Immature natural killer cell (primary cell): Measurements from ENCODE around the gene HSD3B2. TPM values are rescaled to one million over a fixed set of nuclear protein-coding genes. Genes with fewer than 3 reads are reported as not detected.

Source experiments
- DNase-seq, 3 donors: peaks; one replicate each; pipeline ENCODE4 v3.0.0; 2022; ENCODE audit warnings: mixed read lengths in 1 of 3
- H3K27ac Mint-ChIP-seq, 6 donors: one replicate each; pipeline ENCODE4 v1.8.0; 2020; ENCODE audit warnings: mixed read lengths in 6 of 6, mild to moderate bottlenecking in 5 of 6, inconsistent platforms in 4 of 6, moderate library complexity in 3 of 6
- H3K27me3 Mint-ChIP-seq, 3 donors: one replicate each; pipeline ENCODE4 v1.8.0; 2020 to 2021; ENCODE audit warnings: low read depth in 3 of 3, mild to moderate bottlenecking in 3 of 3, mixed read lengths in 3 of 3, moderate library complexity in 3 of 3, inconsistent platforms in 1 of 3
- H3K36me3 Mint-ChIP-seq, 3 donors: one replicate each; pipeline ENCODE4 v1.8.0; 2020; ENCODE audit warnings: mixed read lengths in 3 of 3, inconsistent platforms in 2 of 3, mild to moderate bottlenecking in 2 of 3
- H3K4me1 Mint-ChIP-seq, 2 donors: one replicate each; pipeline ENCODE4 v1.8.0; 2020; ENCODE audit warnings: inconsistent platforms in 2 of 2, mild to moderate bottlenecking in 2 of 2, mixed read lengths in 2 of 2, moderate library complexity in 1 of 2
- H3K4me3 Mint-ChIP-seq, 5 donors: one replicate each; pipeline ENCODE4 v1.8.0; 2020; ENCODE audit warnings: mild to moderate bottlenecking in 5 of 5, mixed read lengths in 5 of 5, inconsistent platforms in 3 of 5, moderate library complexity in 3 of 5
- H3K9me3 Mint-ChIP-seq, 6 donors: one replicate each; pipeline ENCODE4 v1.8.0; 2020; ENCODE audit warnings: mild to moderate bottlenecking in 6 of 6, mixed read lengths in 6 of 6, inconsistent platforms in 4 of 6, moderate library complexity in 3 of 6
- polyA plus RNA-seq, 3 donors: library from polyadenylated mRNA; unstranded; fragments of 300-500 nt; fragmentation: Illumina TruSeq; gene quantifications; one replicate each; pipeline ENCODE4 v1.2.3, GENCODE V29; 2021

Gene HSD3B2
- polyA plus RNA-seq, 3 donors from 2014 or later: not detected

- no peak overlapping the region for H3K27ac Mint-ChIP-seq
- peaks cover 0 to 3% (median 0%) of the 10 kb centered on the region in 3 donors for H3K27me3 Mint-ChIP-seq
- DNase-seq: no peak
- no peak overlapping the region for H3K4me3 Mint-ChIP-seq
- H3K36me3 Mint-ChIP-seq: no peaks in the 10 kb centered on the region
- no peaks in the 10 kb centered on the region for H3K4me1 Mint-ChIP-seq
- peaks cover 0 to 3% (median 0%) of the 10 kb centered on the region in 6 donors for H3K9me3 Mint-ChIP-seq
Observed at GRCh38 chr1:119380983-119381662, 33.8 kb upstream of the HSD3B2 start.

GRCh38 chr1:119384591-119384990 lies 30.4 kb upstream of the HSD3B2 start:
- no peak for DNase-seq
- Mint-ChIP-seq H3K4me3 (no peak overlapping the region), H3K4me1 (no peaks in the 10 kb centered on the region), H3K27me3 (peaks cover 0 to 3% (median 0%) of the 10 kb centered on the region in 3 donors), H3K27ac (no peak overlapping the region), H3K36me3 (no peaks in the 10 kb centered on the region), H3K9me3 (peaks cover 0 to 6% (median 0%) of the 10 kb centered on the region in 6 donors)

GRCh38 chr1:119385650-119386049 lies 29.3 kb upstream of the HSD3B2 start:
- no peaks in the 10 kb centered on the region for H3K4me1 Mint-ChIP-seq

GRCh38 chr1:119387858-119388257 lies 27.1 kb upstream of the HSD3B2 start:
- H3K36me3 Mint-ChIP-seq: no peaks in the 10 kb centered on the region
- no peak overlapping the region for H3K27ac Mint-ChIP-seq
- no peak for DNase-seq
- peaks cover 0 to 3% (median 0%) of the 10 kb centered on the region in 3 donors for H3K27me3 Mint-ChIP-seq
- H3K4me1 Mint-ChIP-seq: no peaks in the 10 kb centered on the region
- no peak overlapping the region for H3K4me3 Mint-ChIP-seq
- peaks cover 0 to 7% (median 0%) of the 10 kb centered on the region in 6 donors for H3K9me3 Mint-ChIP-seq

More at GRCh38 chr1:119385650-119386049, 29.3 kb upstream of the HSD3B2 start:
- Mint-ChIP-seq H3K4me3 (no peak overlapping the region), H3K27ac (no peak overlapping the region), H3K36me3 (no peaks in the 10 kb centered on the region), H3K27me3 (no peaks in the 10 kb centered on the region), H3K9me3 (peaks cover 0 to 6% (median 0%) of the 10 kb centered on the region in 6 donors)
- no peak for DNase-seq

GRCh38 chr1:119388450-119388849 lies 26.5 kb upstream of the HSD3B2 start:
- Mint-ChIP-seq H3K27me3 (peaks cover 0 to 3% (median 0%) of the 10 kb centered on the region in 3 donors), H3K27ac (no peak overlapping the region), H3K4me1 (no peaks in the 10 kb centered on the region), H3K9me3 (peaks cover 0 to 7% (median 0%) of the 10 kb centered on the region in 6 donors), H3K36me3 (no peaks in the 10 kb centered on the region), H3K4me3 (no peak overlapping the region)
- DNase-seq: no peak

- Mint-ChIP-seq H3K9me3 (peaks cover 0 to 7% (median 0%) of the 10 kb centered on the region in 6 donors), H3K27me3 (peaks cover 0 to 5% (median 0%) of the 10 kb centered on the region in 3 donors), H3K4me1 (no peaks in the 10 kb centered on the region), H3K36me3 (no peaks in the 10 kb centered on the region), H3K4me3 (no peak overlapping the region), H3K27ac (no peak overlapping the region)
- DNase-seq: no peak
Observed at GRCh38 chr1:119390526-119390925, 24.4 kb upstream of the HSD3B2 start.

GRCh38 chr1:119391749-119392148 lies 23.2 kb upstream of the HSD3B2 start:
- H3K36me3 Mint-ChIP-seq: no peaks in the 10 kb centered on the region

GRCh38 chr1:119394085-119394484 lies 20.9 kb upstream of the HSD3B2 start:
- Mint-ChIP-seq H3K4me3 (no peak overlapping the region), H3K4me1 (no peaks in the 10 kb centered on the region), H3K36me3 (no peaks in the 10 kb centered on the region), H3K27me3 (peaks cover 0 to 7% (median 3%) of the 10 kb centered on the region in 3 donors), H3K27ac (no peak overlapping the region), H3K9me3 (peaks cover 0 to 3% (median 0%) of the 10 kb centered on the region in 6 donors)
- DNase-seq: no peak

More at GRCh38 chr1:119391749-119392148, 23.2 kb upstream of the HSD3B2 start:
- H3K9me3 Mint-ChIP-seq: peaks cover 0 to 3% (median 0%) of the 10 kb centered on the region in 6 donors
- H3K27me3 Mint-ChIP-seq: peaks cover 0 to 7% (median 1%) of the 10 kb centered on the region in 3 donors
- no peak overlapping the region for H3K4me3 Mint-ChIP-seq
- DNase-seq: no peak
- no peak overlapping the region for H3K27ac Mint-ChIP-seq
- H3K4me1 Mint-ChIP-seq: no peaks in the 10 kb centered on the region

- Mint-ChIP-seq H3K27ac (no peak overlapping the region), H3K9me3 (peaks cover 0 to 3% (median 0%) of the 10 kb centered on the region in 6 donors), H3K4me1 (no peaks in the 10 kb centered on the region), H3K36me3 (no peaks in the 10 kb centered on the region), H3K4me3 (no peak overlapping the region), H3K27me3 (peaks cover 0 to 4% (median 3%) of the 10 kb centered on the region in 3 donors)
- DNase-seq: no peak
Observed at GRCh38 chr1:119396982-119397381, 18.0 kb upstream of the HSD3B2 start.

GRCh38 chr1:119397986-119398385 lies 17.0 kb upstream of the HSD3B2 start:
- H3K27ac Mint-ChIP-seq: no peak overlapping the region
- H3K4me3 Mint-ChIP-seq: no peak overlapping the region
- H3K27me3 Mint-ChIP-seq: peaks cover 0 to 5% (median 4%) of the 10 kb centered on the region in 3 donors
- peaks cover 0 to 3% (median under 1%) of the 10 kb centered on the region in 6 donors for H3K9me3 Mint-ChIP-seq
- H3K36me3 Mint-ChIP-seq: no peaks in the 10 kb centered on the region
- no peaks in the 10 kb centered on the region for H3K4me1 Mint-ChIP-seq
- no peak for DNase-seq

- peaks cover 4 to 23% (median 7%) of the 10 kb centered on the region in 6 donors for H3K9me3 Mint-ChIP-seq
Observed at GRCh38 chr1:119404736-119405135, 10.2 kb upstream of the HSD3B2 start.

GRCh38 chr1:119409731-119410130 lies 5.2 kb upstream of the HSD3B2 start:
- Mint-ChIP-seq H3K36me3 (no peaks in the 10 kb centered on the region), H3K9me3 (peaks cover 0 to 13% (median 5%) of the 10 kb centered on the region in 6 donors), H3K27me3 (peaks cover 0 to 4% (median 2%) of the 10 kb centered on the region in 3 donors), H3K27ac (no peak overlapping the region), H3K4me1 (no peaks in the 10 kb centered on the region), H3K4me3 (no peak overlapping the region)
- no peak for DNase-seq

More at GRCh38 chr1:119404736-119405135, 10.2 kb upstream of the HSD3B2 start:
- Mint-ChIP-seq H3K4me3 (no peak overlapping the region), H3K4me1 (no peaks in the 10 kb centered on the region), H3K27ac (no peak overlapping the region), H3K27me3 (peaks cover 0 to 7% (median 2%) of the 10 kb centered on the region in 3 donors), H3K36me3 (no peaks in the 10 kb centered on the region)
- DNase-seq: no peak

- Mint-ChIP-seq H3K9me3 (peaks cover 0 to 10% (median 3%) of the 10 kb centered on the region in 6 donors), H3K27me3 (peaks cover 0 to 4% (median 4%) of the 10 kb centered on the region in 3 donors), H3K36me3 (no peaks in the 10 kb centered on the region), H3K4me3 (no peak overlapping the region), H3K4me1 (no peaks in the 10 kb centered on the region), H3K27ac (no peak overlapping the region)
- DNase-seq: no peak
Observed at GRCh38 chr1:119410961-119411360, 4.0 kb upstream of the HSD3B2 start.

GRCh38 chr1:119416006-119416640 lies 1.2 kb downstream of the HSD3B2 start:
- no peak overlapping the region for H3K4me3 Mint-ChIP-seq
- DNase-seq: no peak
- H3K27me3 Mint-ChIP-seq: peaks cover 0 to 4% (median 2%) of the 10 kb centered on the region in 3 donors
- H3K36me3 Mint-ChIP-seq: no peaks in the 10 kb centered on the region
- no peak overlapping the region for H3K27ac Mint-ChIP-seq
- peaks cover 0 to 6% (median 0%) of the 10 kb centered on the region in 6 donors for H3K9me3 Mint-ChIP-seq
- H3K4me1 Mint-ChIP-seq: no peaks in the 10 kb centered on the region
